Islet precursor cell (in vitro differentiated cells): ENCODE data around the gene OLFM2.
A peak's percentile ranks its signal among the peaks of the same experiment; 100 is the strongest.
"Not testable (repeated sequence)": the region's sequence is repeated elsewhere in the genome, so short reads cannot be mapped to it uniquely, and the experiment has no call there.

Experiments
- DNase-seq: peaks from one replicate; pipeline ENCODE4 v3.0.0-alpha.2; 2018

OLFM2 gene

DNA sequence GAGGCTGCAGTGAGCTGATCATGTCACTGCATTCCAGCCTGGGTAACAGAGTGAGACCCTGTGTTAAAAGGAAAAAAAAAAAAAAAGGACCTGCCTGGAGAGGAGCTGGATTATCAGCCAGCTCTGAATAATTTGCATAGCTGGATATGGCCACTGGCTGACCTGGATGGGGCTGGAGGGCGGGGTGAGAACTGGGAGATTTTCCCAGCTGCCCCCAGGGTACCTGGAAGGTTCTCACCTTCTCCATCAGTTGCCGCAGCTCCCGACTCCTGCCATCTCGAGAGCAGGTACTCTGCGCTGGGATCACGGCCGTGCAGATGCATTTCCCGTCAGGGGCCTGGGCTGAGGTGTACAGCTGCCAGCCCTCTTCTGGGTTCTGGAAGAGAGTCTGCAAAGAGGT lies 75.9 kb downstream of the OLFM2 start:
- DNase-seq, result no peak

DNA sequence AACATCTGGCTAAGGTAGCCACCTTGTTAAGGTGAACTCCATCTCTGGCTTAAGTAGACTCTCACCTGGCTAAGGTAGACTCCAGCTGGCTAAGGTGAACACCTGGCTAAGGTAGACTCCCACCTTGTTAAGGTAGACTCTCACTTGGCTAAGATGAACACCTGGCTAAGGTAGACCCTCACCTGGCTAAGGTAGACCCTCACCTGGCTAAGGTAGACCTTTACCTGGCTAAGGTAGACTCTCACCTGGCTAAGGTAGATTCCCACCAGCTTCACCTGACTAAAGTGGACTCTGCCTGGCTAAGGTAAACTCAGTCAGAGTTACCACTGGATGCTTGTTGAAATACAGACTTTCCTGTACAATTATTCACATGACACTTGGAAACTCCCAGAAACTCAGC lies 77.5 kb downstream of the OLFM2 start:
- DNase-seq, result no peak

DNA sequence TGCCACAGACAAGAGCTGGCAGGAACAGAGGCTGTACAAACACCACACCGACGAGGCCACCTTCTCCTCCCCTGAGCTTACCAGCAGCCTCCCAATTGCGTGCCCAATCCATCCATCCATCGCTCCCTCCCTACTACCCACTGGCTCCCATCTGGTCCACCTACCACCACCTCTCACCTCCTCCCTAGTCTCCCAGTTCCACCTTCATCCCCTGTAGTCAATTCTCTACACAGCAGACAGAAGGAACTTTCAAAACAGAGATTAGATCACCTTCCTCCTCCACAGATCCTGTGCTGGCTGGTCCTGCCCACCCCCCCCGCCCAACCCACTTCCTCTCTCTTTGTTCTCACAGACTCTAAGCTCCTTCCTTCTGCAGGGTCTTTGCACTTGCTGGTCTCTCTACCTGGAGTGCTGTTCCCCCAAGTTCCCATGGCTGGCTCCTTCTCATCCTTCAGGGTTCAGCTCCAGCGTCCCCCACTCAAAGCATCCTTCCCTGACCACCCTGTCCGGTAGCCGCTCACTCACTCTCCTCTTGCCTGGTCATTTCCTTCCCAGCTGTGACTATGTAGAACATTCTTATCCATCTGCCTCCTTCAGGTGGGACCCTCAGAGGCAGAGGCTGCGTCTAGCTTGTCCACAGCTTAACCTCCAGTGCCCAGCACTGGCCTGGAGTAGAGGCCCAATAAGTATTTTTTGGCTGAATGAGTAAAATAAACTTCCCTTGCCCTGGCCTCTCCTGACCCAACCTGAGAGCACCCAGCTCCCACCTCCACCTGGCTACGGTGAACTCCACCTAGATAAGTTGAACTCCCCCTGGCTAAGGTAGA lies 78.2 kb downstream of the OLFM2 start:
- no peak for DNase-seq

DNA sequence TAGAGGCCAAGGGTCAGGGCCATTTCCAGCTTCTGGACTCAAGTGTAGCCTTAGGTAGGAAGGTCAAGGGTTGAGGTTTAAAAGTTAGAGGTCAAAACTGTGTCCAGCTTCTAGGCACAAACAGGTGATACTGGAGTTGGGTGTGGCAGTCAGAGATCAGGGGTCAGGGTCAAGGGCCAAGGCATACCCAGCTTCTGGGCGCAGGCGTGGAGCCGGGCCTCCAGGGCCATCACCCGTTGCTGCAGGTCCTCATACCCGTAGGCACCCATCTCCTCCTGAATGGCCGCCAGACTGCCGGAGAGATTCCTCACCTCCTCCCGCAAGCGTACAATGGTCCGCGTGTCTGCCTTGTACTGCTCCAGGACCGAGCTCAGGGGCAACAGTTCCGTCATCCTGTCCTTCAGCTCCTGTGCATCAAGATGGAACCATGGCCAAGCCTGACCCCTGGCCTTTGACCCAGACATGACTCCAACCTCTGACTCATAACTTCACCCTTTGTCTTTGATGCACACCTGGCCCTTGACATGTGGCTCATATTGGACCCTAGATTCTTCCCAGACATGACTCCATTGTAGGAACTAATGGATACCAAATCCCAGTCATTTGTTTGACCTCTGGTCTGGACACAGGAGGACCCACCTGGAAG lies 79.1 kb downstream of the OLFM2 start:
- DNase-seq, result no peak

DNA sequence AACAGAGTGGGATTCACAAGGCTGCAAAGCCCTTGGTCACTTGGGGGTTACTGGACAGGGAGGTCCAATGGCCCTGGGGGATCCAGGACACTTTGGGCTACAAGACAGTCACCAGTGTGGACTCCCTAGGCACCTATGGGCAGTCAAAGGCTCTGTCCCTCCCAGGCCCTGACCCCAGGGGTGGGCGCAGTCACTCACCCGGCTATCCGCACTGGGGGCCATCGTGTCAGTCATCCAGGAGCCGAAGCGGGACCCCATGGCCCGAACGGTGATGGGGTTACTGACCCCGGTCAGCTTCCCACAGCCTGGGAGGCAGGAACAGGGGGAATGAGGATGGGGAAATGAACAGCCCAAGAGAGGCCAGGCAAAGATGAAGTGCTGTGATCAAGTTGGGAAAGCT lies 79.7 kb downstream of the OLFM2 start:
- DNase-seq, result no peak

DNA sequence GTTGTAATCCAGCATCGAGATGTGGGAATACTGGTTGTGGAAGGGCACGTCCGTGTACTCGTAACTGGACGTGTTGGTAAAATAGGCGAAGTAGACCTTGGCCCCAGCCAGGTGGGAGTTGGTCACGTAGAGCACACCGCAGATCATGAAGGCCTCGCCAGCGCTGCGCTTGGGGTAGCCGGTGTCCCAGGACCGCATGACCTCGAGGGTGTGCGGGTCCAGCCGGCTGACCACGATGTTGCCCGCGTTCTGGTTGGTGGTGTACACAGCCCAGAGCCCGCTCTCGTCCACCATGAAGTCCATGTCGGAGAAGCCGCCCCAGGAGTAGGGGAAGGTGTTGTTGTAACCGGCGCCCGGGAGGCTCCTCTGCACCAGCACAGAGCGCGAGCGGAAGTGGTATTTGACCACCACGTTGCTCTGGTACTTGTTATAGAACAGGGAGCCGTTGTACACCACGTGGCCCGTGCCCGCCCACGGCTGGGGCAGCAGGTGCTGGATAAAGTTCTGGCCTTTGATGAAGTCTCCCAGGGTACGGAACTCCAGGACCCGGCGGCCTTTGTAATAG lies 82.0 kb downstream of the OLFM2 start:
- DNase-seq, result no peak

DNA sequence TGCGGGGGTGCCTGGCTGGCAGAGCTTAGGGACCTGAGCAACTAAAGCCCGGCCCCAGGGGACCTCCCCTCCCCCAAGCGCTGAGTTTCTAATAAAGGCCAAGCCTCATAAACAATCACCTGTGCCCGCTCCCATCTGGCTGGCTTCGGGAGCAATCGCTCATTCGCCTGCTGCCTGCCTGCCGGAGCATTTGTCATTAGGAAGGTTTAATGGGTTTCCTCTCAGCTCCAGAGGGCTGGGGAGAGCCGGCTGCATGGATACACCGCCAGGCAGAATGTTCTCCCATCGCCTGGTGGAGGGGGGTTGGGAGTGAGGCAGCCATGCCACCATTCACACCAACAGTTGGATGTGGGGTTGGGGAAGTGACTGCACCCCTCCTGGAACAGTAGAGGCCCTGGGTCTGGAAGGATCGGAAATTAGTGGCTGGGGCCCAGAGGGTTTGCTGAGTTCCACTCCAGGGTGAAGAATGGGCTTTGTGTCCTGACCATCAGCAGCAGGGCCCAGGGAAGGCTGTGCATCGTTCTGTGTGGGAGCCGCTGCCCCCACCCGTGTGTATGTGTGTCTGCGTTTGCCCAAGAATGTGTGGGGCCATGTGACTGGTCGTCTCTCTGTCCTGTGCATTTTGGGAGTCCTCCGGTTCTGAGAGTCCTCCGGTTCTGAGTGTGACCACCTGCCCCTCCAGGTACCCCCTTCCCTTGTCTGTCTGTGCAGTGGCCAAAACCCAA lies 85.9 kb downstream of the OLFM2 start:
- DNase-seq, result no peak

DNA sequence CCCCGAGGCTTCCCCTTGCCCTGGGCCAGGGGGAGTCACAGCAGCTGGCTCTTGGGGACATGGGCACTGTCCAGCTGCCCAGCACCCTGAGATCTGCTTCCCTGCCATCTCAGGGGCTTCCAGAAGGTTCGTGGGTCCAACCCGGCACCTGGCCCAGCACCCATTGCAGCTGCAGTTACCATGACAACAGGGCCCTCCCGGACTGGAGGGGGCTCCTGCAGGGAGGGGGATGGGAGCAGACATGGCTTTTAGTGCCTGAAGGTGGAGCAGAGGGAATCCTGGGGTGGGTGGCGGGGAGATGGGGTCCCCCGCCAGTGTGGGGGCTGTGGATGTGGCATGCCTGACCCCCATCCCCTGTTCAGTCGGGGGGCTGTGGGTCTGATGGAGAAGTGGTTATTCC lies 86.5 kb downstream of the OLFM2 start:
- DNase-seq, result no peak

DNA sequence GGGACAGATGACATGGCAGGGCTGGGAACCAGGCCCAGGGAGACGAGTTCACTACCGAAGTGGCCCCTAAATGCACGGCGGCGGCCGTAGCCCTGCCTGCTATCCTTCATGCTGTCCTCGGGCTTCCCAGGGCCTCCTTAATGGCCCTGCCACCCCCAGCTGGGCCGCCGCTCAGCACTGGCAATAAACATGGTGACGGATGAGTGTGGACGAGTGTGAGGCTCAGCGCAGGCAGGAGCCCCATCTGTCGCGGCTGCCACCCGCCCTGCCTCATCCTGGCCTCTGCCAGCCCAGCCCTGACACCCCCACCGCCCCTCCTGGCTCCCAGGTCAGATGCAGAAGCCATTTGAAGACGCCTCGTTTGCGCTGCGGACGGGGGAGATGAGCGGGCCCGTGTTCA lies 87.6 kb downstream of the OLFM2 start:
- DNase-seq, result no peak

DNA sequence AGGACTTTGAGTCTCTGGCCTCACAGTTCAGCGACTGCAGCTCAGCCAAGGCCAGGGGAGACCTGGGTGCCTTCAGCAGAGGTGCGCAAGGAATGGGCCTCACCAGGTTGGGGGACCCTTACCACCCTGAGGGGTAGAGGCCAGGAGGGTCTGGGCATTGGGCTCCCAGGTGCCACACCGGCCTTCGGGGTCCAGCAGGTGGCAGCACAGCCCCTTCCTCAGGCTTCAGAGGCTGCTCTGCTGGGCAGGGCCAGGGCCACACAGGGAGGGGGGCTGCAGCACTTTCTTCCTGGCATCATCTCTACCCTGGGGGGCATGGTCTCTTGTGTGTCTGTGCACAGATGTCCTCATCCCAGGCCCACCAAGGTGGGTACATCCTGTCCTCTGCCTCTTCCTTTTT lies 88.3 kb downstream of the OLFM2 start:
- DNase-seq, result peak; percentile 71

DNA sequence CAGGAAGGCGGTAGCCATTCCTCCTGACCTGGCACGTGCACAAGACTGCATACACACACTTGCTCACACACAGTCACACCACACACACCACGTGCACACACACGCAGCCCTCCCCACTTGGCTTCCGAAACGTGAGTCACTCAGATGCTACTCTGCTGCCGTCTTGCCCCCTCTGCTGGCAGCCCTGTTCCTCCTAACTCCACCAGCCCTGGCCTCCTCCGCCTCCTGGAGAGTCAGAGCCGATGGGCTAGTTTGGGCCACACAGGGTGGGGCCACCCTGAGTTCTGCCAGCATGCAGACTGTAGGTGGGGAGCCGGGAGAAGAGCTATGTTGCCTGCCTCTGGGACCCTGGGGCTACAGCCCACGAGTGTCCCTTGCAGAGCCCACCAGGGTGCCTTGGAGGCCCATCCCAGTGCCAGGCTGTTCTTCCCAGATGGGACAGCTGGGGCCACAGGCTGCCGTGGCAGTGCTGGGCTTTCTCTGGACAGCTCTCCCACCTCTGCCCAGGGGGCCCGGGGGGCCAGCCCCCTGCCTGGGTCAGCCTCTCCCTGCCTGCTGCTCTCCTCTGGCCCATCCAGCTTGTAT lies 89.1 kb downstream of the OLFM2 start:
- peak; percentile 92 for DNase-seq

DNA sequence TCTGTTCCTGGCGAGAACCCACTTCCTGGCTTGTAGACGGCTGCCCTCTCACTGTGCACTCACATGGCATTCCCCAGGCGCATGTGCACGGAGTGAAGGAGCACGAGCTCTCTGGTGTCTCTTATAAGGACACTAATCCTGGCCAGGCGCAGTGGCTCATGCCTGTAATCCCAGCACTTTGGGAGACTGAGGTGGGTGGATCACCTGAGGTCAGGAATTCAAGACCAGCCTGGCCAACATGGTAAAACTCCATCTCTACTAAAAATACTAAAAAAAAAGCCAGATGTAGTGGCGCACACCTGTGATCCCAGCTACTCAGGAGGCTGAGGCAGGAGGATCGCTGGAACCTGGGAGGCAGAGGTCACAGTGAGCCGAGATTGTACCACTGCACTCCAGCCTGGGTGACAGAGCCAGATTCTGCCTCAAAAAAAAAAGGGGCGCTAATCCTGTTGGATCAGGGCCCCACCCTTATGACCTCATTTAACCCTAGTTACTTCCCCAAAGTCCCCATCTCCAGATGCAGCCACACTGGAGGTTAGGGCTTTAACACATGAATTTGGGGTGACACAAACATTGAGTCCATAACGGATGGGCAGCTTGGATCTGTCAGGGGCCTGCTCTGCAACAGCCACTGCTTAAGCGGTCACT lies 92.6 kb downstream of the OLFM2 start:
- not testable (repeated sequence) for DNase-seq

DNA sequence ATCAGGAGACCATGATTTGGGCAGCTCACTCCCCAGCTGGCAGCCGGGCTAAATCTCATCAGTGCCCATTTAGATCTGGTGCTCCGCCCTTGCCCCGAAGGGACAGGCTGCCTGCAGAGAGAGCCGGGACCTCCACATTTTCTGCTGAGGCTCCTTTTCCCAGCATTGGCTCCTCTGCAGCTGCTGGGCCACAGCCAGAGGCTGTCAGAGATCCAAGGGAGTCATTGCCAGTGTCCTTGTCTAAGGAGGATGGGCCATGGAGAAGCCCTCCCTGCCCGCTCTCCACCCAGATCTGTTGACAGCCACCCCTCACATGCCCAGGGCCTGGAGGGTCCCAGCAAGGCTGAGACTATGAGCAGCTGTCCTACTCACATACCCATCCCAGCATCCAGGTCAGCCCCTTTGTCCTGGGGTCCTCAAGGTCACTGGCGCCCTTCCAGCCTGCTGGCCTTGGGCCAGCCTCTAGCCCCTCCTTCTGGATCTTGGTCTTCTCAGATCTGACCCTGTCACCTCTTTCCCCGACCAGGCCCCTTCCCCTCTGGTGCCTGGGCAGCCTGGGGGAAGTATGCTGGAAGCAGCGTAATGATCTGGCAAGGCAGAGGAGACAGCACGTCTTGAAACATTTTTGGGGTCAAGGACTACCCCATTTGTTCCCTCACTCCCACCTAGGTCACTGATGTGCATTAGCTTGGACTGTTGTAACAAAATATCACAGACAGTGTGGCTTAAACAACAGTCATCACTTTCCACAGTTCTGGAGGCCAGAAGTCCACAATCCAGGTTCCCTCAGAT lies 93.3 kb downstream of the OLFM2 start:
- DNase-seq, result no peak

DNA sequence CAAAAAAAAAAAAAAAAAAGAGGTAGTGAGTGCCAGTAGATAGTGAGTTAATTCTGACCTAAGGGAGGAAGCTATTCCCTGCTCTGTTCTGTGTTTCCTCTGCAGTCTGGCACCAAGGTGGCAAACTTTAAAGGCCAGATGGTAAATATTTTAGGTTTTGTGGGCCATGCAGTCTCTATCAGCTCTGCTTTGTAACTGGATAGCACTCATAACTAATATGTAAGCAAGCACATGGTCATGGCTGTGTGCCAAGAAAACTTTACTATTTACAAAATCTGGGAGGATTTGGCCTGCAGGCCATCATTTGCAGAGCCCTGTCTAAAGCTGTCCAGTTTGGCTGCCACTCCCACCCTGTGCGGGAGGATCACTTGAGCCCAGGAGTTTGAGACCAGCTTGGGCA lies 96.9 kb downstream of the OLFM2 start:
- DNase-seq, result no peak

DNA sequence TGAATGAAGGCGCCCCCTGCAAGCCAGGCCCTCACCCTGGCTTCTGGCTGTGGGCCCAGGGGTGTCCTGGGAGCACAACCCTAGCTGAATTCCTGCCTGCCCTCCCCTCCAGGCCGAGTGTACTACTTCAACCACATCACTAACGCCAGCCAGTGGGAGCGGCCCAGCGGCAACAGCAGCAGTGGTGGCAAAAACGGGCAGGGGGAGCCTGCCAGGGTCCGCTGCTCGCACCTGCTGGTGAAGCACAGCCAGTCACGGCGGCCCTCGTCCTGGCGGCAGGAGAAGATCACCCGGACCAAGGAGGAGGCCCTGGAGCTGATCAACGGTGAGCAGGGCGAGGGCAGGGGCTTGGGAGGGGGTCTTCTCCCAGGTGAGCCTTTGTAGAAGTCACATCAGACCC lies 98.0 kb downstream of the OLFM2 start:
- DNase-seq, result no peak

DNA sequence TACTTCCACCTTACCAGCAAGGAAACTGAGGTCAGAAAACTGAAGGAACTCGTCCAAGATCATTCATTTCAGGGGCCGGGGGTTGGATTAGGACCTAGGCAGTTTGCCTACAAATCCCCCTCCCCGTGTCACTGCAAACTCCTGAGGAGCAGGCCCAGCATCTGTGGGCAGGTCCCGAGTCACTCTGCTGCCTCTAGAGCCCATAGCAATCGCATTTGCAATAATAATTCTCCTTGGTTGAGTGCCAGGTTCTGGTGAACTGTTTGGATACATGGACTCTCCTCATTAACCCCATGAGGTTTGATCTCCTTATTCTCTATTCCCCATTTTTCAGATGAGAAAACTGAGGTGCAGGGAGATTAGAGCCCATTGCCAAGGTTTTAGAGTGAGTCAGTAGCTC lies 100.3 kb downstream of the OLFM2 start:
- DNase-seq, result no peak

DNA sequence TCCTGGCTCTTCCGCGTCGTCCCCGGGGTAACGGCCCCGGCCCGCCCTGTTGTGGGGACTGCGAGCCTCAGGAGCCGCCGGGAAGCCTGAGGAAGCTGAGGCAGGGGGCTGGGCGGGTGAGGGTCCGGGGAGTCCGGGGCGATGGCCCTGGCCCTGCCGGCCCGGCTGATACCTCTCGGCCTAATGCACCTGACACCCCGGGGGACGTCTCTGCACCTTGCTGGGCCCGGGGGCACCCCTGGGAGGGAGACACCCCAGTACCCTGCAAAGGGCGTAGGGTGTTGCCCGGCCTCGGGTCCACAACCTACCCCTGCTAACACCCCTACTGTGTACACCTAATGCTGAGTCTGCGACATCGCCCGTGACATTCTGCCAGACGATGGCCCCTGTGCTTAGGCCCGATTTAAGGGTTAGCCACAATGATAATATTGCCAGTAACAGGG lies 100.8 kb downstream of the OLFM2 start:
- DNase-seq, result no peak

DNA sequence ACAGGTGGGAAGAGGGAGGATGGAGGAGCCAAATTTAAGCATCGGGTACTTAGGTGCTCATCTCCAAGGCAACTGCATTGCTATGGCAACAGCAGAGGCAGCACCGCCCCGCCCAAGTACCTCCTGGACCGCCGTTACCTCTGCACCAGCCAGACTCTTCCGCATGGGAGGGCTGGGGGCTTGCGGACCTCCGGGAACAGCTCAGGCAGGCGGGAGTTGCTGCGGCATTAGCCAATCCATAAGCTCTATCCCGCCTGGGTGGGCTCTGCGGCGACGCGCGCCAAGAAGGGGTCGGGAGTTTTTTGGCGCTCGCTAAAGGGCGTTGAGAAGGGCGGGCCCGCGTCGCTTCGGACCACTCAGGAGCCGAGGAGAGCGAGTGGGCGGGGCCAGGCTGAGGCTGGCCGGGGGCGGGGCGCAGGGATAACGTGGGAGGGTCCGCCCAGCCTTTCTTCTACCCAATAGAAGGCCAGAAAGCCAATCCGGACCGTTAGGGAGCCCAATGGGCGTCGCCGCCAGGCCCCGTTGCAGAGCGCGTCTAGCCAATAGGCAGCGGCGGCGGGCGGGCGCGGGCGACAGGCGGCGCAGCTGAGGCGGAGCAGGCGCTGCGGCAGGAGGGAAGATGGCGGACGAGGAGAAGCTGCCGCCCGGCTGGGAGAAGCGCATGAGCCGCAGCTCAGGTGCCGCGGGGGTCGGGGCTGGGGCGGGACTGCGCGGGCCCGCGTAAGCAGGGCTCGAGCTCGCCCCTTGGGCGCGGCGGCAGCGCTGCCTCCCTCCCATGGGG lies 101.4 kb downstream of the OLFM2 start, which contains the start of gene PIN1:
Gene PIN1, plus strand, starts transcription at position 593 of the 781 bp plus-strand sequence. Its CDS starts 27 bp downstream, at position 620.
- DNase-seq, result peak; percentile 100

DNA sequence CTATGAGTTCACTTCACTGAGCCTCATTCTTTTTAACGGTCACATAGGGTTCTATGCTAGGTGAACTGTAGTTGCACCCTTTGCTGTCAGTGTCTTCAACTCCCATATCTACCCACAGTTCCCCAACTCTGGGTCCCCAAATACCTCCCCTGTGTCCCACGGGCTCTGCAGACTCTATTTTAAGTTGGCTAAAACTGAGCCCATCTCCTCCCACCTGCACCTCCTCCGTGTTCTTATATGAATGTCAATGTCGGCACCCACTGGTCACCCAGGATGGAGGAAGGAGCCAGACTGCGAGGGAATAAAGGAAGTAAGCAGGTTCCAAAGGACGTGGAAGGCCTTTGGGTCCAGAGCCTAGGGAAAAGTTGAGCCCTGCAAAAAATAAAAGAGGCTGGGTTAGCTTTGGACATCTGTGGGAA lies 102.0 kb downstream of the OLFM2 start:
- DNase-seq, result no peak

DNA sequence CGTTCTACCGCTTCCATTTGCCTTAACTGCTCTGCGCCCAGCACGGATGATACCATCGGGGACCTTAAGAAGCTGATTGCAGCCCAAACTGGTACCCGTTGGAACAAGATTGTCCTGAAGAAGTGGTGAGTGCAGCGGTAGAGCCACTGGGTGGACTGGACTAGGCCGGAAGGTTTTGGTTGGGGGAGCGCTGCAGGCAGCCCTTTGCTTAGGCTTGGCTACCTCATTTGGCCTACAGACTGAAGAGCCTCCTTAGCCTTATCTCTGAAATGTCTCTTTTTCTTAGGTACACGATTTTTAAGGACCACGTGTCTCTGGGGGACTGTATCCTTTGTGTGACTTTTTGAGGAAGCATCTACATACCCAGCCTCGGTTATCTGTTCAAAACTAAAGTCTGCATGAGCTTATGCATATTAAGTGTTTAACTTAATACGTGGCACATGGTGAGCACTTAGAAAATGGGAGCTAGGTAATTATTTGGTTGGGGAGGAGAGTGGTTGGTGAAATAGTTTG lies 107.7 kb downstream of the OLFM2 start:
- no peak for DNase-seq
